Stimulated activated CD8-positive, alpha-beta memory T cell treated with anti-CD3 and anti-CD28 coated beads, Interleukin-7, amount 100 ng/mL, for 4 hours (primary cell): ENCODE measurements around the gene STAT2.
A peak's percentile ranks its signal among the peaks of the same experiment; 100 is the strongest.
"Not testable (repeated sequence)": the region's sequence is repeated elsewhere in the genome, so short reads cannot be mapped to it uniquely, and the experiment has no call there.

ENCODE experiments used
- DNase-seq, 2 donors: peaks; one replicate each; pipeline ENCODE4 v3.0.0-alpha.2; 2020; ENCODE audit warnings: low read depth in 2 of 2

STAT2 gene

DNA sequence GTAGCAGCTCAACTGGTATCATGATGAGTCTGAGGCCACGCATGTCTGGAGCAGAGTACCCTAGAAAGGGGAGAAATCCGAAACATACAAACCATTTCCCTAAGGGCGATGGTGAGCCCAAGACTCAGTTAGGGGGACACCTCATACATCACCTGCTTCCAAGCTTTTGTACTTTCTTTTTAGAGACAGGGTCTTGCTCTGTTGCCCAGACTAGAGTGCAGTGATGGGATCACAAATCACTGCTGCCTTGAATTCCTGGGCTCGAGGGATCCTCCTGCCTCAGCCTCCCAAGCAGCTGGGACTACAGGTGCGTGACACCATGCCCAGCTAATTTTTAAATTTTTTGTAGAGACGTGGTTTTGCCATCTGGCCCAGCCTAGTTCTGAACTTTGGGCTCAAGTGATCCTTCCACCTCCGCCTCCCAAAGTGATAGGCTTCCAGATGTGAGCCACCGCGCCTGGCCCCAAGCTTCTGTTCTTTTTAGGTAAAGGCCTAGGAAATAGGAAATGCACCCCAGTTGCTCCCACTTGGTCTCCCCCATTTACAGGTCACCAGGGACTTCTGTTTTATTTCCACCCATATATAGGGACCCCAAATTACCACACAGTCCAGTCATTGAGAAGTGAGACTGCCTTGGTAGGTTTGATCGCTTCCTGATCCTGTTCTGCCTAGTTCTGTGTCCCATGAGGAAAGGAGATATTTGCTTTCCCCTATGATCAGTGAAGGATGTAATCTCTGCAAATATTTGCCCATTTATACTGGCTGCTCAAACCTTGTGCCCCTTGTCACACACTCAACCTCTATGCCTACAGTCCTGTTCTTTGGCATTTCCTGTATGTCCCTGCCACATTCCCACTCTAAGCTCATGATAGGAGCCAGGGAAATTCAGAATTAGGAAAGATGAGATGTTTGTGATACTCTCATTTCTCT, 2.5 kb upstream of the STAT2 start, which contains the start of gene APOF:
TSS of gene APOF (minus strand) at position 728 of the 930 bp plus-strand sequence. CDS start at position 616, 112 bp downstream.
- DNase-seq = no peak

DNA sequence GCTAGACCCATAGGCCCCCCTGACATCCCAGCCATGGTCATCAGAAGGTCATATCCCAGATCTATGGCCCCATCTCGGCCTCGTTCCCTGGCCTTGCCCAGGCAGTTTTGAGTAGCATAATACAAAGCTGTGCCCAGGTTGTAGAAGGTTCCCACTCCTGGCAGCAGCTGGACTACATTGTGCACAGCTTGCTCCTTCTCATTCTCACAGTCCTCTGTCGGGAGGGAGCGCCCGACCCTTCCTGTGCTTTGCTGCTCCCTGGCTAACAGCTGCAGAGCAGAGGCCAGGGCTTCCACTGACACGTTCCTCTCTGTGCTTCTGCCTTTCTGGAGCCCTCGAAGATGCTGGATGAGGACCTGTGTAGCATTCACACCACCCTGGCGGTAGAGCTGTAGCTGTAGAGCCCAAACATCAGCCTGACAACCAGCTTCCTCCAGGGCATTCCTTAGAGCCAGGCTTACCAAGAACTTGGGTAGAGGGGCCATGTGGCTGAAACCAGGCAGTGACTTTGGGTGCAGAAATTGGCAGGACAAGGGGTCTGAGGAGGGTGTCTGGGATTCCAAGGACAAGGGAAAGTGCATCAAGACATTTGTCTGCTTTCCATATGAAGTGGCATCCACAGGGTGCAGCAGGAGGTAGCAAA, 1.7 kb upstream of the STAT2 start:
- no peak for DNase-seq

DNA sequence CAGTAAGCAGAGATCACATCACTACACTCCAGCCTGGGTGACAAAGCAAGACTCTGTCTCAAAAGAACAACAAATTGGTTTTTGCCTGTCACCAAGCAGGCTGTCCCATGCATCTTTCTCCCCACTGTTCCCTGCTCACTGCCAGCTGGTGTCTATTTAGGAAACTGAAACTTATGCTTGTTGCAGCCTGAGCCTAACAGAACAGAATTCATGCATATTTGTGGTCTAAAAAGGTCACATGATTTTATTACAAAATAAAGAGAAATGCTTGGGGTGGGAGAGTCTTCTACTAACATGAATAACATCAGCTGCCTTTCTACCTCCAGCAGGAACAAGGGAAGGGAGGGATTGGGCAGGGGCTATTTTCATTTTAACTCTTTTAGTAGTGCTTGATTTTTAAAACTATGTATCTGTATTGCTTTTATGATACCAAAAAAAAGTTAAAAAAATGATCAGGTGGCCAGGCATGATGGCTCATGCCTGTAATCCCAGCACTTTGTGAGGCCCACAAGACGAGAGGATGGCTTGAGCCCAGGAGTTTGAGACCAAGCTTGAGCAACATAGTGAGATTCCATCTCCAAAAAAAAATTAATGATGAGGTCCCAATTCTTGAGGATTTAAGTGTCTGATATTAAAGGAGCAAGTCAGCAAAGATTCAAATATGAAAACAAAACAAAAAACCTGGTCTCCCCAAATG, 923 bp downstream of the STAT2 start:
- no peak for DNase-seq

GRCh38 chr12:56351325-56351724, 8.6 kb downstream of the STAT2 start:
- no peak for DNase-seq

DNA sequence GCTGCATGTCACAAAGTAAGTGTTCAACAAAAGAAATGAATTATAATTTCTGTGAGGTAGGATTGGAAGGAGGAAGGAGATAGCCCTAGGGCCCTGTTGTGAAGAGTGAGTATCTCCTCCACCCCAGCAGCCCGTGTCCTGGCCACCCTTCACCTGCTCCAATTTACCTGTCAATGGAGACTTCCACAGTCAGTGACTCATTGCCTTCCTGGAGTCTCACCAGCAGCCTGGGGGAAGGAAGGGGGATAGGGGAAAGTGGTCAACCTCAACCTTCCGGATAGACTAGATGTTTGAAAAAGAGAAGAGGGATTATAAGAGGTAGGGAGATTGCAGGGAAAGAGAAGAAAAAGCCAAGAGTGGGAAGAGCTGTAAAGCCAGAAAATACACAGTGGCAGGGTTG, 9.2 kb downstream of the STAT2 start:
- DNase-seq = no peak

DNA sequence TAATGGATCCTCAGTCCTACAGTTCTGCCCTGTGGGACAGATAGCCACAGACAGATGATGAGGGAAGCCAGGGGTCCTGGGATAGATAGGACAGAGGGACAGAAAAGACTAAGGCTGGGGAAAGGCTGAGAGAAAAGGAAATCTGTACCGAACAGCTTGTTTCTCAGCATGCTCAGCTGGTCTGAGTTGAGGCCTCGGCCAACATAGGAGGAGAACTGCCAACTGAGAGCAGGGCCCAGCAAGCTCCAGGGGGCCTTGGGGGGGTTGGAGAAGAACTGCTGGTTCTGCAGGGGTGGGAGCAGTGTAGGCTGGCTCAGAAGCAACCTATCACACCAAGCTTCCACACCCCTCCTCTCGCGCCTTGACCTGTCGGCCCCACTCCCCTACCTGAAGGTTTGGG, 11.1 kb downstream of the STAT2 start:
- no peak for DNase-seq

DNA sequence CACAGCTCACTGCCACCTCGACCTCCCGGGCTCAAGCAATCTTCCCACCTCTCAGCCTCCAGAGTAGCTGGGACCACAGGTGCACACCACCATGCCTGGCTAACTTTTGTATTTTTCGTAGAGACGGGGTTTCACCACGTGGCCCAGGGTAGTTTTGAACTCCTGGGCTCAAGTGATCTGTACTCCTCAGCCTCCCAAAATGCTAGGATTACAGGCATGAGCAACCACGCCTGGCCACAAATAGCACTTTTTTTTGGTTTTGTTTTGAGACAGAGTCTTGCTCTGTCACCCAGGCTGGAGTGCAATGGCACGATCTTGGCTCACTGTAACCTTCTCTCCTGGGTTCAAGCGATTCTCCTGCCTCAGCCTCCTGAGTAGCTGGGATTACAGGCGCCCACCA, 12.7 kb downstream of the STAT2 start:
- DNase-seq = not testable (repeated sequence)

DNA sequence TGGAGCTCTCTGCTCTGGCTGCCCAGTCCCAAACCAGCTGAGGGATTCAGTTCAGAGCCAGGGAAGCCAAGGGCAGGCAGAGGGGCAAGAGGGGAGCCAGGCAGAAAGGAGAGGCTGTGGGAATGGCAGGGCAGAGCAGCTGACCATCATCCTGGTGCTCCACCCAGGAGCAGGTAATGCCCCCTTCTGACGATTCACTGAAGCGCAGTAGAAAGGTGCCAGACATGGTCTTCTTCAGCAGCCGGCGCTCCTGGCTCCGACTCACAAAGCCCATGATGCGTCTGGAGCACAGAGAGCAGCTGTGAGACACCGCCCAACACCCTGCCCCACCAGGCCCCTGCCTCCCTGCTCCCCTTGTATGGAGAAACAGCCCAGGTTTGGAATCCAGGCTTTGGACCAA, 13.2 kb downstream of the STAT2 start:
- no peak for DNase-seq

- DNase-seq = not testable (repeated sequence)
Measured at GRCh38 chr12:56342290-56342689, 17.6 kb downstream of the STAT2 start.

DNA sequence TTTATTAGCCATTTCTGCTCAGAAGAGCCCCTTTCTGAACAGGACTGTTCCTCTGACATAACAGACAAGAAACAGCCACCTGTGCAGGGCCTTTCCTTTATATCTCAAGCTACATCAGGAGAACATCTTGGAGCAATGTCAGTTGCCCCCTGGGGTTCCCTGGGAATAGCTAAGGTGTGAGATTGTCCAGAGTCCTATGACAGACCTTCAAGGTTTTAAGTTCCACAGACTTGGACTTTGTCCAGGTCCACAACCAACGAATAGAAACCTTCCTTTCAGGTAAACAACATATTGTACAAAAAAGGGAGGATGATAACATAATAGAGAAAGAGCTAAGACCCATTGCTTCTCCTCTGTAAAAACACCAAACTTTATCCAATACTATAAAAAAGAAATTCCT, 18.3 kb downstream of the STAT2 start:
- no peak for DNase-seq

- no peak for DNase-seq
Measured at GRCh38 chr12:56339158-56339422, 20.8 kb downstream of the STAT2 start.

DNA sequence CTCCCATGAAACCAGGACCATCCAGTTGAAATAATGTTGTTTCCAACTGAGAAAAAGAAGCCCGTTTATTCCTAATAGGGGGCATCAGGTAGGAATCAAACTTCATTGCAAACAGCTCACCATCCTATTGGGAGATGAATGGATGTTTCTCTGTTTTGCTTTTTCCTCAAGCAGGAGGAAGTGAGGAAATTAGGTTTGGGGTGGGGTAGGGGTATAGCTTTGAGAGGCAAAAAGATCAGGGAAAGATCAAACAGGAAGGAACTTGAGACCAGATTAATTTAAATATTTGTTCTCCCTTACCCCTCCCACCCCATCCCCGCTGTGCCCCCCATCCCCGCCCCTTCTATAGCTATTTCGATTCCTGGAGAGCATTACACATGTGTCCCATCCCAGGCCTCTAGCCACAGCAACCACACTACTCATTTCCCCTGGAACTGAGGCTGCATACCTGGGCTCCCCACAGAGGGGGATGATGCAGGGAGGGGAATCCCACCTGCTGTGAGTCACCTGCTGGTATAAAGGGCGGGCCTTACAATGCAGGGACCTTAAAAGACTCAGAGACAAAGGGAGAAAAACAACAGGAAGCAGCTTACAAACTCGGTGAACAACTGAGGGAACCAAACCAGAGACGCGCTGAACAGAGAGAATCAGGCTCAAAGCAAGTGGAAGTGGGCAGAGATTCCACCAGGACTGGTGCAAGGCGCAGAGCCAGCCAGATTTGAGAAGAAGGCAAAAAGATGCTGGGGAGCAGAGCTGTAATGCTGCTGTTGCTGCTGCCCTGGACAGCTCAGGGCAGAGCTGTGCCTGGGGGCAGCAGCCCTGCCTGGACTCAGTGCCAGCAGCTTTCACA, 21.4 kb downstream of the STAT2 start, which contains the start of gene IL23A:
TSS of gene IL23A (plus strand) at position 577 of the 850 bp plus-strand sequence. CDS start at position 738, 161 bp downstream.
- DNase-seq = peak; percentile 82 to 92

- no peak for DNase-seq
Measured at GRCh38 chr12:56337753-56338251, 22.1 kb downstream of the STAT2 start.

GRCh38 chr12:56336361-56337167, 23.3 kb downstream of the STAT2 start:
- no peak for DNase-seq

DNA sequence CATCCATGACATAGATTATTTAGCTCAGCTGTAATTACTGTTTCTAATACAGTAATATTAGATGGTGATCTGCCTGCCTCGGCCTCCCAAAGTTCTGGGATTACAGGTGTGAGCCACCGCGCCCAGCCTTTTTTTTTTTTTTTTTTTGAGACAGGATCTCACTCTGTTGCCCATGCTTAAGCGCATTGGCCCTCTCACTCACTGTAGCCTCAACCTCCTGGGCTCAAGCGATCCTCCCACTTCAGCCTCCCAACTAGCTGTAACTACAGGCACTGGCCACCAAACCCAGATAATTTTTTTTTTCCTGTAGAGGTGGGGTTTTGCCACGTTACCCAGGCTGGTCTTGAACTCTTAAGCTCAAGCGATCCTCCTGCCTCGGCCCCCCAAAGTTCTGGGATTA, 24.4 kb downstream of the STAT2 start:
- DNase-seq = not testable (repeated sequence)

DNA sequence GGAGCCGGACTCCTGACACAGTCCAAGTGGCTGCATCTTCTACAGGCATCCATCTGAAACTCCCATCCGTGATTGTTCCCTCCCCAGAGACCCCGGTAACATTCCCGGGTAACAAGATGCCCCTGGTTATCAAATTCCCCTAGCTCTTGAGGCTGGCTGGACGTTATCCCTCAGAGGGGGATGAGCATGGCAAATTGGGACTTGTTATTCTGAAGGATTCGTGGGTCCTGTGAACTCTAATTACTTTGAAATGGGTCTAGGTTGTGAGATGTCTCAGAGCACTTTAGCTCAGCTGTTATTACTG, 25.5 kb downstream of the STAT2 start:
- no peak for DNase-seq

GRCh38 chr12:56333679-56334489, 26.0 kb downstream of the STAT2 start, which contains the start of gene PAN2:
PAN2 (minus strand) TSS chr12:56334000; CDS start chr12:56333094, 906 bp downstream.
- DNase-seq = peak; percentile 91 to 92

DNA sequence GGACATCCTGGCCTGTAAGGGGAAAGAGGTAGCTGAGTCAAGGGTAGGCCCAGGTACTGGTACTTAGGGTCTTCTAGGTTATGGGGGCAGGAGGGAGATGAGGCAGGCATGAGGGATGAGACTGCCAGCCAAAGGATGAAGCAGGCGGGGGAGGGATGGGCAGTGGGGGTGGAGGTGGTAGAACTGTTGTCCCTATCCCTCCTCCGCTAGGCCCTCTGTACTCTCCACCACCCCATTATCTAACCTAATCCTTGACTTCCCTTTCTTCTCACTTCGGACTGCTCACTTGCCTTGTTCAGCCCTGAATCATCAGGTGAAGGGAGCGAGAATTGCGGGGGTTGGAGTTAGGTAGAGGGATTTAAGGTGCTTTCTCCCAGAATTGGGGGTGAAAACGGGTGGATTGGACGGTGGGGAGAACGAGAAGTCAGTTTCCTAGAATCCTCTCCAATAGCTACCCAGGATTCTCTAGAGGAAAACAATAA, 26.7 kb downstream of the STAT2 start:
- DNase-seq = no peak

DNA sequence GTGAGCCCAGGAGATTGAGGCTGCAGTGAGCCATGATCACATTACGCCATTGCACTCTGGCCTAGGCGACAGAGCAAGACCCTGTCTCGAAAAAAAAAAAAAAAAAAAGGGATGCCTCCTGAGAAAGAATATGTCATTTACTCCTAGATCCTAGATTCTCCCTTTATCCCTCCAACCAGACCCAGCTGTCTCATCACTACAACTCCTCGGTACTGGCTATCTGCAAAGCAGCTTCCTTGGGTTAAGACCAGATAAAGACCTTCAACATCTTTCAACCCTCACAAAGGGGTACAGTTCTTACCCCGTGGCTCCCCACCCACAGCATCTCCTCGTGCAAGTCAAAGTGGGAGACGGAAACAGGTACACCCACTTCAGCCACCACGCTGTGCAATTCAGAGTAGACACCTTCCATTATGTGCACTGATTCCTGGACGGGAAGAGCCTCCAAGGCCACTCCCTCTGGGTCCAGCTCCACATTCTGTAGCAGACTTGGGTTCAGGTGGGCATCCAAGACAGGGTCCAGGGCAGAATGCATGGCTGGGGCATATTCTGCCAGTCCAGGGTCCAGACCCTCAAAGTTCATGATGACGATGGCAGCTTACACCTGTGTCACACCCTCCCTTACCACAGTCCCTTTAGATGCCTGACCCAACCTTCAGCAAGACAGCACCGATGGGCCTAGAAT, 27.3 kb downstream of the STAT2 start:
- DNase-seq = no peak
